IPS-18c (cell line): ENCODE results near the gene CAND2.

Source experiments
- H3K4me3 ChIP-seq: 2 replicates; pipeline ENCODE4 v1.7.0; 2013; ENCODE audit warnings: low read depth, mild to moderate bottlenecking, low read length, moderate library complexity; ENCODE audit not compliant: insufficient read depth
- H3K9me3 ChIP-seq: one replicate; pipeline ENCODE4 v1.6.1; 2013; ENCODE audit warnings: mild to moderate bottlenecking, low read length, moderate library complexity; ENCODE audit not compliant: control insufficient read depth, insufficient read depth

Gene CAND2

GRCh38 chr3:12796171-12797123, at the start of gene CAND2:
Gene CAND2 (plus strand): TSS chr3:12796680. CDS start chr3:12796721, 41 bp downstream.
- H3K4me3 ChIP-seq: peak within 1 kb of the TSS; percentile 71
- H3K9me3 ChIP-seq: no peaks in the 10 kb centered on the region

GRCh38 chr3:12748477-12748876, 48.0 kb upstream of the CAND2 start:
- no peak overlapping the region for H3K4me3 ChIP-seq
- H3K9me3 ChIP-seq: no peaks in the 10 kb centered on the region

- H3K4me3 ChIP-seq: no peak overlapping the region
- H3K9me3 ChIP-seq: no peaks in the 10 kb centered on the region
Observed at GRCh38 chr3:12750223-12750622, 46.3 kb upstream of the CAND2 start.

GRCh38 chr3:12750658-12751071, 45.8 kb upstream of the CAND2 start:
- Histone ChIP-seq H3K4me3 (no peak overlapping the region), H3K9me3 (no peaks in the 10 kb centered on the region)

- H3K9me3 ChIP-seq: no peaks in the 10 kb centered on the region
- no peak overlapping the region for H3K4me3 ChIP-seq
Observed at GRCh38 chr3:12751571-12751970, 44.9 kb upstream of the CAND2 start.

GRCh38 chr3:12752102-12752501, 44.4 kb upstream of the CAND2 start:
- Histone ChIP-seq H3K9me3 (no peaks in the 10 kb centered on the region), H3K4me3 (no peak overlapping the region)

- Histone ChIP-seq H3K9me3 (no peaks in the 10 kb centered on the region), H3K4me3 (no peak overlapping the region)
Observed at GRCh38 chr3:12752809-12753208, 43.7 kb upstream of the CAND2 start.

GRCh38 chr3:12753275-12754028, 43.0 kb upstream of the CAND2 start:
- H3K4me3 ChIP-seq: no peak overlapping the region
- no peaks in the 10 kb centered on the region for H3K9me3 ChIP-seq

GRCh38 chr3:12754313-12754712, 42.2 kb upstream of the CAND2 start:
- H3K4me3 ChIP-seq: no peak overlapping the region
- no peaks in the 10 kb centered on the region for H3K9me3 ChIP-seq

- H3K9me3 ChIP-seq: no peaks in the 10 kb centered on the region
- H3K4me3 ChIP-seq: no peak overlapping the region
Observed at GRCh38 chr3:12755754-12756153, 40.7 kb upstream of the CAND2 start.

GRCh38 chr3:12756175-12756574, 40.3 kb upstream of the CAND2 start:
- H3K9me3 ChIP-seq: no peaks in the 10 kb centered on the region
- H3K4me3 ChIP-seq: no peak overlapping the region

- Histone ChIP-seq H3K9me3 (no peaks in the 10 kb centered on the region), H3K4me3 (no peak overlapping the region)
Observed at GRCh38 chr3:12756635-12757034, 39.8 kb upstream of the CAND2 start.

- Histone ChIP-seq H3K4me3 (no peak overlapping the region; the same call in 1 of the 2 replicates), H3K9me3 (no peaks in the 10 kb centered on the region)
Observed at GRCh38 chr3:12758025-12758781, 38.3 kb upstream of the CAND2 start.

- no peak within 1 kb of the TSS; the same call in 1 of the 2 replicates for H3K4me3 ChIP-seq
Observed at GRCh38 chr3:12759097-12759679, 37.3 kb upstream of the CAND2 start, which contains the start of gene TMEM40. Gene TMEM40 (minus strand): TSS chr3:12759259. CDS start chr3:12749832, 9,427 bp downstream.

GRCh38 chr3:12759693-12760565, 36.6 kb upstream of the CAND2 start:
- H3K9me3 ChIP-seq: no peaks in the 10 kb centered on the region
- H3K4me3 ChIP-seq: no peak overlapping the region

More at GRCh38 chr3:12759097-12759679, 37.3 kb upstream of the CAND2 start, which contains the start of gene TMEM40:
- H3K9me3 ChIP-seq: no peaks in the 10 kb centered on the region

GRCh38 chr3:12764171-12764776, 32.2 kb upstream of the CAND2 start:
- Histone ChIP-seq H3K9me3 (no peaks in the 10 kb centered on the region), H3K4me3 (no peak overlapping the region)
